Activated CD8-positive, alpha-beta memory T cell treated with anti-CD3 and anti-CD28 coated beads for 24 hours (primary cell): ENCODE data around the gene FHAD1.
"Not testable (repeated sequence)": the region's sequence is repeated elsewhere in the genome, so short reads cannot be mapped to it uniquely, and the experiment has no call there.

ENCODE experiments used
- DNase-seq: peaks from one replicate; pipeline ENCODE4 v3.0.0-alpha.2; 2020

The FHAD1 gene

DNA sequence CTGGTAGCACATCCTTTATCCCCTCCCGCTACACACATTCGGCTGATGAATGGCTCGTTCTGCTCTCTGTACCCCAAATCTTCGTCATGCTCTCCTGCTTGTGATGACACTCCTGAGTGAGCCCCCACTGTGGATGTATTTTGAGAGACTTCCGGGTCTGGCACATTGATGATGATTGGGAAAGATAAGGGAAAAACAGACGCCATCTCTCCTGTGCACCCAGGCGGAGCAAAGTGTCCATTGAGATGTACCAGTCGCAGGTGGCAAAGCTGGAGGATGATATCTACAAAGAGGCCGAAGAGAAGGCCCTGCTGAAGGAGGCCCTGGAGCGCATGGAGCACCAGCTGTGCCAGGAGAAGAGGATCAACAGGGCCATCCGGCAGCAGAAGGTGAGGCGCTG is 134.8 kb downstream of the FHAD1 start:
- DNase-seq = no peak

DNA sequence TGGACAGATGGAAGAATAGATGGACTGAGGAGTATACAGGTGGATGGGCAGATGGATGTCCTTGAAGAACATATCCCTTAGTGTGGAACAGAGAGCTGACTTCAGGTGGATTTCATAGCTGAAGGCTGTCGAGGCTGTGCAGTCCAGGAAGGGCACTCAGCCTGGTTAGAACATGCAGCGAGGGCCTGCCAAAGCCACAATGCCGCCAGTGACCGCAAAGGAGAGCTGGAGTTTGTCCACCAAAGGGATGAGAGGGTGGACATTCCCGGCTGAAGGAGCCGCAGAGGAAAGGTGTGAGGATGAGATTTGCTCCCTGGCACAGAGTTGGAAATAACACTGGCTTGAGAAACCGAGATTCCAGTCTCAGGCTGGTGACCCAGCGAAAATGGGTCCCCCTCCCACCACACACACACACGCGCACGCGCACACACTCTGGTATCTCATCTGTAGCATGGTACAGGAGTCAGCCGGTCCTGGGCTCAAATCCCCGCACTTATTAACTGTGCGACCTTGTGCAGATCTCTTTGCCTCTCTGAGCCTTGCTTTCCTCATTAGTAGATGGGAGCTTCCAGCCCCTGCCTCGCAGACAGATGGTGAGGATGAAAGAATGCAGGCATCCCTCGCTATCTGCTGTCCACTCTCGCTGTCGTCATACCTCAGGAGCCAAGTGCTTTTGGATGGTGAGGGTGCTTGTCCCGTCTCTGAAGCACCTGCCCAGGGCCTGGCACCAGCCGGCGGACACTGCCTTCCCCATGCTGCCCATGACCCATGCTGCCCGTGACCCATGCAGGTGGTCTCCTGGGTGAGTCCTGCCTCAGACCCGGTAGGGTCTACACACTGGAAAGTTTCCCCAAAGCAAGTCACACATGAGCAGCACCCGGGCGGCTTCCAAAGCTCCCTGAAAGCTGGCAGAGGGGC is 135.8 kb downstream of the FHAD1 start:
- no peak for DNase-seq

DNA sequence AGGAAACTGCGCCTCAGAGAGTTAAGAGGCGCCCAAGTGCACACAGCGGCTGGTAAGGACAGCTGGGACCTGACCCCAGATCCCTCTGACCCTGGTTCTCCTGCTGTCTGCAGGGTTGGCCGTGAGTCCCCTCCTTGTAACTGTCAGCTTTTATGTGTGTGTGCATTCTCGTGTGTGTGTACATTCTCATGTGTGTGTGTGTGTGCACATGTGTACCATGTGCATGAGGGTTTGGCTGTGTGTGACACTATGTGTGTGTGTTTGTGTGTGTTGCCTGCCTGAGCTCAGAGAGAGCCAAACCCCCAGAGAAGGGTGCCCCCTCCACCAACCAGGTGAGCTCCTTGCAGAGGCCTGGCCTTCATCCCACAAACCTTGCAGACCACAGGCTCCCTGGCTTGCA is 136.8 kb downstream of the FHAD1 start:
- DNase-seq = no peak

DNA sequence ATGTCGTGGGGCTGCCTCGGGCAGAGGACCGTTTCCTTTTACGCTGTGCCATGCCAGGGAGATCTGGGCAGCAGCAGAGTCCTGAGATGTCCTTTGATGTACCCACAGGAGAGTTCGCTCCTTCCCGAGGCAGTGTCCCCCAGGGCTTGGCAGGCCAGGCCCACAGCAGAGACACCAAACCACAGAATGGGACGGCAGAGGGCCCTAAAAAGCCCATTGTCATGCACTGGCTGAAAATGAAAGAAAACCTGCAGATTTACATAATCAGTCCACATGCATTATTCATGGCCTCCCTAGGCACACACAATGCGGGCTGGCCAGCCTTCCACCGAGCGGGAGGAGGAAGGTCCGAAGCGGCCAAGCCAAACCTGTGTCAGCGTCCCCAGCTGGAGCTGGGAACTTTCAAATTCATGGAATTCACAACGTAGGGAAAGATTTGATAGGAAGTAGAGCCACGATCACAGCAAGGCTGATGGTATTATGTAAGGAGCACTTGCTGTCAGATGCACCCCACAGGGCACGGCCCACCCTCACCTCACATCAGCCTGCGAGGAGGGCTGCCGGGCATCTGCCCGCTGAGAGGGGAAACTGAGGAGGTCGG is 137.4 kb downstream of the FHAD1 start:
- no peak for DNase-seq

DNA sequence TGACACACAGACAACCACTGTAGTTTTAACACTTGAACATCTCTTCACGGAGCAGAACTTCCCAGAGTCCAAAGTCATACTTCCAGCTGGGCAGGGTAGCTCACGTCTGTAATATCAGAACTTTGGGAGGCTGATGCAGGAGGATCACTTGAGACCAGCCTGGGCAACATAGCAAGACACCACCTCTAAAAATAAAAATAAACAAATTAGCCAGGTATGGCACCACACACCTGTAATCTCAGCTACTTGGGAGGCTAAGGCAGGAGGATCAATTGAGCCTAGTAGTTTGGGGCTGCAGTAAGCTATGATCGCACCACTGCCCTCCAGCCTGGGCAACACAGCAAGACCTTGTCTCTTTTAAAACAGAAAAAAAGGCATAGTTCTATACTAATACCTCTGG is 138.4 kb downstream of the FHAD1 start:
- DNase-seq = no peak

DNA sequence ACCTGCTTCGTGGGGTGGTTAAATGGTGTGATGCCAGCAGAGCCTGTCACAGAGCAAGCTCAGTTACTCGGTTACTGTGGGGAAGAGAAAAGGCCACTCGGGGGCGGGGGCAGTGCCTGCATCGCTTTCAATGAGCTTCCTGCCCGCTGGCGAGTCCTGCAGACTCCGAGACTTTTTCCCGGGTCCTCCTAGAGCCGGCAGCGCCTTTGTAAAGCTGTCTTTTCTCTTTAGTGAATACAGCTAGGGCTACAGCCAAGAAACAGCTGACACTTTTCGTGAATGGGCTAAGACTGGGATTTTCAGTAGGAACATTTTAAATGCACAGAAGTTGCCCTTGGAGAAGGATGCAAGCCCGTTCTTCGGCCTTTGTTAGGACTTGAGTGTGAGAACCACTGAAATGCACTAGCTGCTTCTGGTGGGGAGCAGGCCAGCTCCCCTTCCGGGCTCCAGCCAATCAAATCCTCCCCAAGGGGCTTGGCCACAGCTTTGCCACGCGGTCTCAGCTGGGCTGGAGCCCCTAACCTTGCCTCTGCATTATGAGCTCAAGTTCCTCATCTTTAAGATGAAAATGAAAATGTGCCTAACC is 139.2 kb downstream of the FHAD1 start:
- no peak for DNase-seq

DNA sequence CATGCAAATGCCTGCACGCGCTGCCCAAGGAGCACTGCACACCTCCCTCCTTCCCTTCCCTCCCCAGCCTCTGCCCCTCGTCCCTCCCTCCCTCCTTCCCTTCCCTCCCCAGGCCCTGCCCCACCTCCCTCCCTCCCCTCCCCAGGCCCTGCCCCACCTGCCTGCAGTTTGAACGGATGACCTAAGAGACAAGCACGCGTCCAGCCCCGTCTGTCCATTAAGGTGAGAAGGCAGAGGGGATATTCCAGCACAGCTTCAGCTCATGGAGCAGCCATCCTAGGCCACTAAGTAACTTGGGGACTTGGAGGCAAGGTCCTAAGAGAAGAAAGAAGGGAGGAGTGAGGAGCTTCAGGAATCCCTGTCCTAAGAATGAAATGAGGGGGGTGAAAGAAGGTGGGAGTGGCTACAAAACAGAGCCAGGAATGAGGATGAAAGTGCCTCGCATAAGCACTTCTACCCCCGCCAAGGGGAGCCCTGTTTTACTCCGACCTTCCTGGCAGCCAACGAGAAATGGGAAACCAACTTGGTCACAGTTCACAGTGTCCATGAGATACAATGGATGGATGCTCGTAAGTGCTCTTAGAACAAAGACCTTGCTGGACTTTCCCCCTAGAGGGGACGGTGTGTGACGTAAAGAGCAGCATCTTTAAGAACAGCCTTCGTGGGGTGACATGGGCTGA is 141.3 kb downstream of the FHAD1 start:
- DNase-seq = no peak

DNA sequence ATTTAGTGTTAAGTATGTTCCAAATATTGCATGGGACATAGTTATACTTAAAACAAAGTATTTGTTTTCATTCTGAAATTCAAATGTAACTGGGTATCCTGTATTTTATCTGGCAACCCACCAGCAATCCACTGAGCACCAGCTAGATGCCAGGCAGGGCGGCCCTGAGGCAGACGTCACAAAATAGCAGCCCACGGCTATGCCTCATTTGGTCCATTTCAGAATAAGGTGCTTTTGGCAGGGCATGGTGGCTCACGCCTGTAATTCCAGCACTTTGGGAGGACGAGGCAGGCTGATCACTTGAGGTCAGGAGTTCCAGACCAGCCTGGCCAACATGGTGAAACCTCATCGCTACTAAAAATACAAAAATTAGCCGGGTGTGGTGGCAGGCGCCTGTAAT is 142.8 kb downstream of the FHAD1 start:
- DNase-seq = not testable (repeated sequence)

DNA sequence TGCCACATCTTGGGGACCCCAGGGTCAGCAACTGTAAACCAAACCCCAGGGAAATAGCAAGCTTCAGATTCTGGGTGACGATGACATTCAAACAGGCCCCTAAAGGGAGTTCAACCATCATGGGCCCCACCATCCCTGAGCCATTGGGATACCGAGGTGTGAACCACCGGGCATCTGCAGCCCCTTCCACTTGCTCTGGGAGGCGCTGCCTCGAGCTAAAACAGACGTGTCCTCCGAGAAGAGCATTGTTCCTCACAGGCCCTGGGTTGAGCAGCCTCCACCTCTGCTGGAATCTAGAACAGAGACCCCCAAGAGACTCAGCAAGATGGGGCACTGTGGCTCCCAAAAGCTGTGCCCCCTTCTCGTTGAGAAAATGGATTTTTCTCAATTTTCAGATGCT is 143.6 kb downstream of the FHAD1 start:
- DNase-seq = no peak

DNA sequence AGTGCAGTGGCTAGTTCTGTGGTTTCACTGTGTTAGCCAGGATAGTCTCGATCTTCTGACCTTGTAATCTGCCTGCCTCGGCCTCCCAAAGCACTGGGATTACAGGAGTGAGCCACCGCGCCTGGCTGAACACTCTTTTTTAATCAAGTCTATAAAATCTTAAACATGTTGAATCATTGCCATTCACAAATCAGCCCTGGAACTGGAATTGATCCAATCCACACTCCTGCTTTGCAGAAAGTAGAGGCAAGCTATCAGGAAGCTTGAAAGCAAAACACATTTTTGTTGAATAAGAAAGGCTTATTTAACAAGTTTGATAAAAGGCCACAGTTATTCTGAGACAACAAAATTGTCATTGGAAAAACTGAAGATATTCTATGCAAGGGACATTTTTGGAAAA is 144.3 kb downstream of the FHAD1 start:
- DNase-seq = no peak

DNA sequence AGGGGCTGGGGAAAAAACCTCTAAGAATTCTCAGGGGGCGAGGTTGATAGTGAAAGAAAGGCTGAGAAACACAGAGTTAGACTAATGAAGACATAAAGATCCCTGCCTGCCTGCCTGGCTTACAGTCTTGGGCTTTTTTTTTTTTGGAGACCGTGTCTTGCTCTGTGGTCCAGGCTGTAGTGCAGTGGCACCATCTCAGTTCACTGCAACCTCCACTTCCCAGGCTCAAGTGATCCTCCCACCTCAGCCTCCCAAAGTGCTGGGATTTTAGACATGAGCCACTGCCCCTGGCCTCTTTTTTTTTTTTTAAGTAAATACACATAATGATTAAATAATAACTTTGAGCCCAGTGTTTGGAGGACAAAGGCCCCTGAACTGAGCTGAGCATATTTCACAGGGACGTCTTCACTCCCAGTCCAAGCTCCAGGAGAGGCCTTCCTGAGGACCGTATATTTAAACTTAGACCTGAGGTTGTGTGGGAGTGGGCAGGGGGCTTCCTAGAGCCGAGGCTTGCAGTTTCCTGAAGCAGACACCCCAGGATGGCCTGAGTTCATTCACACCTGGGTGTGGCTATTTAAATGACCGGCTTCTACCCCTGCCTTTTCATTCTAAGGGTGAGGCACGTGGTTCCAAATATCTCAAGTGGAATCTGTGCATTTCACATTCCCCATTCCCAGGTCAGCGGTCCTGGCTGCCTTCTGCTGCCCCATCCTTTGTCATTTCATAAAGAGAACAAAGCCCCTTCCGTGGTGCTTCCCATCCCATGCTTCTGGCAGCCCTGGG is 146.6 kb downstream of the FHAD1 start:
- DNase-seq = no peak

DNA sequence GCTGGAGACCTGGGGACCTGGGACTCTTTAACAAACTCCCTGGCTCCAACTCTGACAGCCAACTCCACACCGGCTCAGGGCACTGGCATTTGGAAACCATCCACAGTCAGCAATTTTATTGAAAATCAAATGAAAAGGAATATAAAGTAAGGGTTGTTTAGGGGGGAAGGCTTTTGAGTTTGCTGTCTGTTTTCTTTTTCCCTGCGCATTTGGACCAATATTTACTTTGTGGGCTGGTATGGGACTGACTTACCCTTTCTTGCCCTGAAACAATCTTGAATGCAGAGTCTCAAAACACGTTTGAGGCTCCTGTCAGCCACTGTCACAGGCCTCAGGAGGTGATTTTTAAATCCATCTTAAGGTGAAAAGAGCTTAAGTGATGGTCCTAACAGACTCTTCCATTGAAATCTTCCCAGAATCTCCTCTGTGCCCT is 147.3 kb downstream of the FHAD1 start:
- DNase-seq = no peak

DNA sequence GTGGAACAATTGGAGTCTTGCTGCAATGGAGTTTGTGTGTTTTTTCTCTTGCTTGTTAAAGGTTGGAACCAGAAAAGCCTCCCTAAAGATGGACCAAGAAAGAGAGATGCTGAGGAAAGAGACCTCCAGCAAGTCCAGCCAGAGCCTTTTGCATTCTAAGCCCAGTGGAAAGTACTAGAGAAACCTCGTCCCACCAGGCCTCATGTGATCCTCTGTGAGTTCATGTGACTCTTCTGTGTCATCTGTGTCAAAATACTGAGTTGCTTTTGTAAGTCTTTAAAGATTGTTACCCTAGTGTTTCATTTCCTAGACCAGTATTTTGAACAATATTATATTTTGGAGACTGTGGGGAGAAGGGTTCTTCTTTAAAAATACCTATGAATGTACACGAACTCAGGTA is 150.2 kb downstream of the FHAD1 start:
- no peak for DNase-seq

DNA sequence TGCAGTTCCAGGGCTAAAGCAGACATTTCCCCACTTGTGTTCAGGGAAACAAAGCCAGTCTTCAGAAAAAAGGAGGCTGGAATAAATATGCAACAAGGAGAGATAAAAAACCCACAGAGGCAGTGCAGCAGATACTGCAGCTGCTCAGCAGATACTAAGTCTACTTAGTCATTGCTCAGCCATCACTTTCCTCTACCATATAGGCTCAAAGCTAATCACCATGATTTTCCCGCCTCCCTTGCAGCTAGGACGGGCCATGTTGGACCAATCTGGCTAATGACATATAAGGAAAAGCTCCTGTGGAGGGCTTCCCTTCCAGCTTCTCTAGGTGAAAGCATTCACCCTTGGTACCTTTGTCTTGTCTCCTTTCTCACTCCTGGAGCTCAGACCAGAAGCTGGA is 152.7 kb downstream of the FHAD1 start:
- no peak for DNase-seq

DNA sequence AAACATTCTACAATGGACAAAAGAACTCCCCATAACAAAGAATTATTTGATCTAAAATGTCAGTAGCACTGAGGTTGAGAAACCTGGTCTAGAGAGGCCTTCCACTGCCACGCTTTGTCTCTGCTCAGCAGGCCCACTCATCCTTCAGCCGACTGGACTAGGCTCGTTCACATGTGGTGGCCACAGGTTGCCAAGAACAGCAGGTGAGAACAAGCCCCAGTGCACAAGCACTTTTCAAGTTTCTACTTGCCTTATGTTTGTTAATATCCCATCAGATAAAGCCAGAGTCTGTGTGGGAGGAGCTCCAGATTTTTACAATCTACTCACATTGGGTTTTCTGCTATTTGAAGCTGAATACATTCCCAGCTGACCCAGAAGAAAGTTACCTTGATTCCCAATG is 153.6 kb downstream of the FHAD1 start:
- no peak for DNase-seq

DNA sequence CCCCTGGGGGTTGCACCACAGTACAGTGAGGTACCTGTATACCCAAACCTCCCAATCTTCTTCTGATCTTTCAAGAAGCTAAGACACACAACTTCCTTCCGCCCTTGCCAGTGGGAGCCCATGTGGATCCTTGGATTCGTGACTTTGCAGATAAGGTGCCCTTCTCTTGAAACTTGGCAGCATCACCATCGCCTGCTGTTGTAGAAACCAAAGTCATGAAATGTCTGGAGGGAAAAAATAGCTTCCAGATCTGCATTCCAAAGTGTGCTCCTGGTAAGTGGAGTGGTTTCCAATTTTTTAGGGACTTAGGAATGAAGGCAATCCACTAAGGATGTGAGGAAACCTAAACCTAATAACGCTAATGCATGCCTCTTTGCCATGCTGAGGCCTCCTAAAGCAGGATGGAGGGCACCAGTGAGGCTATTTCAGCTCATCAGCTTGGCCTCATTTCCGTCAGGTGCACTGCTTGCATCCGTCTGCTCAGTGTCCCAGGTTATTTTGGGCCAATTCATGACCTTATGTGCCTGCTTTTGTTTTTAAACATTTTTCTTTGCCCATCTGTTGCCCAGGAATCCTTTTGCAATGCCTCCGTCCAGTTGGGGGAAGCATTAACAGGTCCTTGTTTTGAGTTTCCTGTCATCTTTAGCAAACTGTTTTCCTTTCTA is 154.5 kb downstream of the FHAD1 start:
- DNase-seq = no peak

DNA sequence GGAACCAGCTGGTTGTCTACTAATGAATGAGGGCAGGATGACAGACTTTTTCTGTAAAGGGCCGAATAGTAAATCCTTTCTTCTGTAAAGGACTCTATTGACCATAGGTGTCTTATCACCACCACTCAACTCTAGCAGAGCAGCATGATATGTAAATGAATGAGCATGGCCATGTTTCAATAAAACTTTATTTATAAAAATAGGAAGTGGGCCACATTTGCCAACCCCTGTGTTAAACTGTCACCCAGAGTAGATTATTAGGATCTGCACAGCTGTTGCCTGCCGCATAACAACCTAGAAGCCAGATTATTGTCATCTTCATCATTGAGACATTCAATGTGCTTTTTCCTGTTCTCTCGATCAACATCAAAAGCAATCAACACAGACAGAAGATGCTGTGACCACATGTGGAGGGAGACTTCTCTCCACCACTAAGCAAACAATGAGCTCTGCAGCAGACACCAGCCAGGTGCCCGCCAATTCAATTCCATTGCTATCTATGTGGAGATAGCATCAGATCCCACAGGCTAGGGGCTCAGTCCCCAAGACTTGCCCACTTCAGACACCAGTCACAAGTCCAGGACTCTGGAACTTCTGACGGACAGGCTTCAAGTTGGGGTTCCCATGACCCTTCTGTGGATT is 155.9 kb downstream of the FHAD1 start:
- DNase-seq = no peak

DNA sequence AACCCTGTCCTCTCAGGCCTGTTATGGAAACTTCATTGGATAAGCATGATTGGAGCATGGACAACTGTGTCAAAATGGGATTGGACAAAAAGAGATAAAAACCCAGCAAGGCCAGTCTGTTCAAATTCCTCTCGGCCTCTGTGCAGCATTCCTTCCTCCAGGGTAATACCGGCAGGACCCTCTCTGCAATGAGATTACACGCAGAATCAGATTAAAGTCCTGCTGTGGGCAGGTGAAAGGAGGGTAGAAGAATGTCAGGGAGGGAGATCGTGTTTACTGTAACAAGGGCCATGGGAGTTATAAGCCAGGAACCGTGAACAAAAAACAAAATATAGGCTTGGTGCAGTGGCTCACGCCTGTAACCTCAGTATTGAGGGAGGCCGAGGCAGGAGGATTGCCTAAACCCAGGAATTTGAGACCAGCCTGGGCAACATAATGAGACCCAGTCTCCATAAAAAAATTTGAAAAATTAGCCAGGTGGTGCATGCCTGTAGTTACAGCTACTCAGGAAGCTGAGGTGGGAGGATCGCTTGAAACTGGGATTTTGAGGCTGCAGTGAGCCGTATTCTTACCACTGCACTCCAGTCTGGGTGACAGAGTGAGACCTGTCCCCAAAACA is 157.0 kb downstream of the FHAD1 start:
- DNase-seq = no peak

DNA sequence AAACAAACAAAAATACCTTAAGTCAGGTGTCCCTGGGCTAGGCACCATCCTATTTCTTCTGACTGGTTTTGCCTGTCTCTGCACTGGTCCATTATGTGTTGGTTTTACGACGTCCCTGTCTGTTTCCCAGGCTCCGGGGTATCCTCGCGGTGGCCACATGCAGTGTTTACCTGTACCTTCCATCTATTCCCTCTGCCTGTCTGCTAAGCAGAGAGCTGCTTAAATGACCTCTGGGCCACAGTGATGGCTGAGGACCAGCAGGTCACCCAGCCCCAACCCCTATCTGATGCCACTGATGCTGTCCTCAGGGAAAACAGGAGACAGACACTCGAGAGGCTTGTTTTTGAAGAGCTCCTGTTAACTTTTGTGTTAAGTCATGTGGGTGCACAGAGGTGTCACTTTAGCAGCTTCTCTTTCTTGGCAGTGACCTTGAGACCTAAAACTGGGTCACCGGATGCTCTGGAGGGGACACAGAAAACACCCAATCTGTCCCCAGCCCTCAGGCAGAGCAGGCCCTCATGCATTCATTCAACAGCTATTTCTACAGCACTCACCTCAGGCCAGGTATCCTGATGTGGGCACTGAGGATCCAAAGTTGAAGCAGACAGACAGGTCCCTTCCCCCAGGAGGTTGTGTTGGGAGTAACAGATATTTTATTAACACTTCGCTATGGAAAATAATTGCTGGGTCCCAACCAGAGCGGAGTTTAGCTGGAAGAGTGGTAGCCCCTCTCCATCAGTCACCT is 158.3 kb downstream of the FHAD1 start:
- DNase-seq = no peak
